Activated B cell treated with CpG ODN at 0.5 μM for 24 hours (primary cell): Measurements from ENCODE around the gene MED14. TPM values are rescaled to one million over a fixed set of nuclear protein-coding genes. Genes with fewer than 3 reads are reported as not detected.

ENCODE experiments used
- ATAC-seq: fragments of 200-7000 bp; cut with Tn5 transposase; one replicate; pipeline ENCODE4 v1.10.0; 2021; ENCODE audit warnings: low read depth, mild to moderate bottlenecking, moderate library complexity
- CTCF ChIA-PET: fragments of 350-600 bp; sonication (Branson Sonifier 250); formaldehyde crosslinking; loops from one replicate; lab custom pipeline; 2021; ENCODE audit warnings: antibody characterized with exemption; lab: Charles Lee
- POLR2A ChIA-PET: fragments of 350-600 bp; sonication (Branson Sonifier 250); formaldehyde crosslinking; loops from one replicate; lab custom pipeline; 2021; ENCODE audit warnings: antibody characterized with exemption; lab: Charles Lee
- DNase-seq: peaks from one replicate; pipeline ENCODE4 v3.0.0; 2022
- H3K27ac Mint-ChIP-seq: one replicate; pipeline ENCODE4 v1.8.0; 2020; ENCODE audit warnings: mixed read lengths
- H3K27me3 Mint-ChIP-seq: one replicate; pipeline ENCODE4 v1.8.0; 2021; ENCODE audit warnings: mixed read lengths
- H3K36me3 Mint-ChIP-seq: one replicate; pipeline ENCODE4 v1.8.0; 2021; ENCODE audit warnings: low read depth, mixed read lengths
- H3K4me1 Mint-ChIP-seq: one replicate; pipeline ENCODE4 v1.8.0; 2021; ENCODE audit warnings: mixed read lengths
- H3K4me3 Mint-ChIP-seq: one replicate; pipeline ENCODE4 v1.8.0; 2020; ENCODE audit warnings: mild to moderate bottlenecking, mixed read lengths
- H3K9me3 Mint-ChIP-seq: one replicate; pipeline ENCODE4 v1.8.0; 2020; ENCODE audit warnings: mixed read lengths
- CTCF ChIP-seq: fragments of 200-600 bp; IDR thresholded peaks from one replicate; pipeline ENCODE4 v1.8.0; 2022; ENCODE audit warnings: antibody characterized with exemption, mild to moderate bottlenecking
- intact Hi-C: fragments of 100-400 bp; cut with micrococcal nuclease; formaldehyde crosslinking; loops from one replicate; pipeline ENCODE4 v1.15.1; 2024
- total RNA-seq: library from RNA; stranded (reverse); gene quantifications from 2 replicates; pipeline ENCODE4 v1.2.3, GENCODE V29; 2022

MED14 gene
- total RNA-seq, 1 donor from 2014 or later, result 62.6 TPM

- Mint-ChIP-seq H3K4me1 (no peaks in the 10 kb centered on the region), H3K36me3 (no peaks in the 10 kb centered on the region), H3K27me3 (no peaks in the 10 kb centered on the region), H3K27ac (no peak overlapping the region), H3K9me3 (no peaks in the 10 kb centered on the region), H3K4me3 (no peak overlapping the region)
- ChIA-PET POLR2A (no interaction called here), CTCF (no interaction called here)
- no peak for DNase-seq
- TF ChIP-seq CTCF, result no peak
- intact Hi-C loops, result no loop called here
- ATAC-seq, result no peak
Observed at GRCh38 chrX:40617566-40617965, 117.8 kb downstream of the MED14 start.

GRCh38 chrX:40615976-40616375, 119.4 kb downstream of the MED14 start:
- ChIA-PET CTCF (no interaction called here), POLR2A (no interaction called here)
- Mint-ChIP-seq H3K4me3 (no peak overlapping the region), H3K9me3 (no peaks in the 10 kb centered on the region), H3K27me3 (no peaks in the 10 kb centered on the region), H3K36me3 (no peaks in the 10 kb centered on the region), H3K4me1 (no peaks in the 10 kb centered on the region), H3K27ac (no peak overlapping the region)
- TF ChIP-seq CTCF, result no peak
- DNase-seq (no peak), ATAC-seq (no peak)
- intact Hi-C loops, result no loop called here

- H3K36me3 Mint-ChIP-seq, result peaks cover 1% of the 10 kb centered on the region
- no peak overlapping the region for H3K27ac Mint-ChIP-seq
- intact Hi-C loops, result no loop called here
- ATAC-seq (no peak), DNase-seq (no peak)
- no peaks in the 10 kb centered on the region for H3K4me1 Mint-ChIP-seq
- no peak for TF ChIP-seq CTCF
- H3K27me3 Mint-ChIP-seq, result no peaks in the 10 kb centered on the region
- ChIA-PET CTCF (no interaction called here), POLR2A (no interaction called here)
- H3K4me3 Mint-ChIP-seq, result no peak overlapping the region
- no peaks in the 10 kb centered on the region for H3K9me3 Mint-ChIP-seq
Observed at GRCh38 chrX:40612511-40612910, 122.8 kb downstream of the MED14 start.

GRCh38 chrX:40607381-40607780, 128.0 kb downstream of the MED14 start:
- Mint-ChIP-seq H3K27me3 (no peaks in the 10 kb centered on the region), H3K4me3 (no peak overlapping the region), H3K27ac (no peak overlapping the region), H3K36me3 (peaks cover 17% of the 10 kb centered on the region), H3K4me1 (no peaks in the 10 kb centered on the region), H3K9me3 (no peaks in the 10 kb centered on the region)
- no peak for TF ChIP-seq CTCF
- ChIA-PET CTCF (no interaction called here), POLR2A (no interaction called here)
- DNase-seq, result no peak
- intact Hi-C loops, result no loop called here
- no peak for ATAC-seq

GRCh38 chrX:40603446-40603845, 131.9 kb downstream of the MED14 start:
- ATAC-seq, result no peak
- intact Hi-C loops, result no loop called here
- ChIA-PET POLR2A (no interaction called here), CTCF (no interaction called here)
- Mint-ChIP-seq H3K27ac (no peak overlapping the region), H3K4me1 (no peaks in the 10 kb centered on the region), H3K4me3 (no peak overlapping the region), H3K27me3 (no peaks in the 10 kb centered on the region), H3K9me3 (no peaks in the 10 kb centered on the region), H3K36me3 (peaks cover 42% of the 10 kb centered on the region)
- no peak for TF ChIP-seq CTCF
- DNase-seq, result no peak

Other genes with a start within 250 kb of the MED14 start
- gene ATP6AP2, start 154.6 kb downstream of the MED14 start, total RNA-seq, result 48.6 and 53.8 TPM in 2 replicates
- not detected in 2 replicates for gene MPC1L, start 112.1 kb downstream of the MED14 start, total RNA-seq
- gene CXorf38, start 88.0 kb downstream of the MED14 start, total RNA-seq, result 20.9 and 21.9 TPM in 2 replicates